ENCODE results near the gene TAF1.
"Not testable (repeated sequence)": the region's sequence is repeated elsewhere in the genome, so short reads cannot be mapped to it uniquely, and the experiment has no call there.

DNA sequence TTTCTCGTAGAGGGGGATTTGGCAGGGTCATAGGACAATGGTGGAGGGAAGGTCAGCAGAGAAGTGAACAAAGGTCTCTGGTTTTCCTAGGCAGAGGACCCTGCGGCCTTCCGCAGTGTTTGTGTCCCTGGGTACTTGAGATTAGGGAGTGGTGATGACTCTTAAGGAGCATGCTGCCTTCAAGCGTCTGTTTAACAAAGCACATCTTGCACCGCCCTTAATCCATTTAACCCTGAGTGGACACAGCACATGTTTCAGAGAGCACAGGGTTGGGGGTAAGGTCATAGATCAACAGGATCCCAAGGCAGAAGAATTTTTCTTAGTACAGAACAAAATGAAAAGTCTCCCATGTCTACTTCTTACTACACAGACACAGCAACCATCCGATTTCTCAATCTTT lies 85.4 kb downstream of the TAF1 start:
- TF ChIP-seq, protein P1, sequence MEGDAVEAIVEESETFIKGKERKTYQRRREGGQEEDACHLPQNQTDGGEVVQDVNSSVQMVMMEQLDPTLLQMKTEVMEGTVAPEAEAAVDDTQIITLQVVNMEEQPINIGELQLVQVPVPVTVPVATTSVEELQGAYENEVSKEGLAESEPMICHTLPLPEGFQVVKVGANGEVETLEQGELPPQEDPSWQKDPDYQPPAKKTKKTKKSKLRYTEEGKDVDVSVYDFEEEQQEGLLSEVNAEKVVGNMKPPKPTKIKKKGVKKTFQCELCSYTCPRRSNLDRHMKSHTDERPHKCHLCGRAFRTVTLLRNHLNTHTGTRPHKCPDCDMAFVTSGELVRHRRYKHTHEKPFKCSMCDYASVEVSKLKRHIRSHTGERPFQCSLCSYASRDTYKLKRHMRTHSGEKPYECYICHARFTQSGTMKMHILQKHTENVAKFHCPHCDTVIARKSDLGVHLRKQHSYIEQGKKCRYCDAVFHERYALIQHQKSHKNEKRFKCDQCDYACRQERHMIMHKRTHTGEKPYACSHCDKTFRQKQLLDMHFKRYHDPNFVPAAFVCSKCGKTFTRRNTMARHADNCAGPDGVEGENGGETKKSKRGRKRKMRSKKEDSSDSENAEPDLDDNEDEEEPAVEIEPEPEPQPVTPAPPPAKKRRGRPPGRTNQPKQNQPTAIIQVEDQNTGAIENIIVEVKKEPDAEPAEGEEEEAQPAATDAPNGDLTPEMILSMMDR (IDR thresholded peaks at IDR 0.05): not testable (repeated sequence)
- TF ChIP-seq POLR2A, POLR2AphosphoS5 (IDR thresholded peaks at IDR 0.05): not testable (repeated sequence)
